ENCODE results near the gene FNDC1. TPM values are rescaled to one million over a fixed set of nuclear protein-coding genes. Genes with fewer than 3 reads are reported as not detected.
A peak's percentile ranks its signal among the peaks of the same experiment; 100 is the strongest.

The FNDC1 gene
- total and polyA plus RNA-seq, 8 donors: 0.68 to 7.6 (median 5.5) TPM

GRCh38 chr6:159170999-159171712 lies 2.0 kb downstream of the FNDC1 start:
- Histone ChIP-seq H3K27ac (no peak overlapping the region), H3K36me3 (no peaks in the 10 kb centered on the region), H3K27me3 (peaks cover 49 to 90% of the 10 kb centered on the region in 2 donors), H3K4me3 (no peak overlapping the region), H3K4me1 (peaks cover 4 to 17% of the 10 kb centered on the region in 2 donors), H3K9me3 (no peaks in the 10 kb centered on the region)
- no peak for TF ChIP-seq CTCF (IDR thresholded peaks at IDR 0.05)
- ATAC-seq (peak; percentile 29), DNase-seq (peak in 1 of 4 donors; percentile 46)
- intact Hi-C loops (cut with DNase I): loop anchor here in 1 of 2 donors (10.0 kb wide), 1 partner anchor 484 kb away; no protein-coding TSS in a partner anchor

GRCh38 chr6:159172091-159172491 lies 2.9 kb downstream of the FNDC1 start:
- ATAC-seq (no peak), DNase-seq (no peak)
- Histone ChIP-seq H3K4me1 (peaks cover 4 to 17% of the 10 kb centered on the region in 2 donors), H3K27ac (no peak overlapping the region), H3K9me3 (no peaks in the 10 kb centered on the region), H3K36me3 (no peaks in the 10 kb centered on the region), H3K4me3 (no peak overlapping the region), H3K27me3 (peaks cover 45 to 81% of the 10 kb centered on the region in 2 donors)
- no peak for TF ChIP-seq CTCF (IDR thresholded peaks at IDR 0.05)
- intact Hi-C loops (cut with DNase I): loop anchor here in 1 of 2 donors (10.0 kb wide), 1 partner anchor 483 kb away; no protein-coding TSS in a partner anchor

- intact Hi-C loops (cut with DNase I): loop anchor here in 1 of 2 donors (10.0 kb wide), 1 partner anchor 480 kb away; no protein-coding TSS in a partner anchor
- TF ChIP-seq CTCF (IDR thresholded peaks at IDR 0.05): peak; percentile 84 to 98
- H3K4me1 ChIP-seq: peaks cover 4 to 10% of the 10 kb centered on the region in 2 donors
- no peaks in the 10 kb centered on the region for H3K9me3 ChIP-seq
- no peak overlapping the region for H3K4me3 ChIP-seq
- H3K36me3 ChIP-seq: no peaks in the 10 kb centered on the region
- DNase-seq (peak; percentile 59 to 90 (median 79)), ATAC-seq (peak; percentile 94)
- H3K27ac ChIP-seq: no peak overlapping the region
- H3K27me3 ChIP-seq: peaks cover 39 to 57% of the 10 kb centered on the region in 2 donors
Observed at GRCh38 chr6:159174263-159174969, 5.2 kb downstream of the FNDC1 start.

- Histone ChIP-seq H3K27ac (no peak overlapping the region), H3K36me3 (no peaks in the 10 kb centered on the region), H3K27me3 (peaks cover 16 to 32% of the 10 kb centered on the region in 2 donors), H3K9me3 (no peaks in the 10 kb centered on the region), H3K4me3 (no peak overlapping the region), H3K4me1 (no peaks in the 10 kb centered on the region)
- ATAC-seq (no peak), DNase-seq (no peak)
- intact Hi-C loops (cut with DNase I): loop anchor here in 1 of 2 donors (10.0 kb wide), 1 partner anchor 478 kb away; no protein-coding TSS in a partner anchor
- no peak for TF ChIP-seq CTCF (IDR thresholded peaks at IDR 0.05)
Observed at GRCh38 chr6:159176913-159177312, 7.7 kb downstream of the FNDC1 start.

DNA sequence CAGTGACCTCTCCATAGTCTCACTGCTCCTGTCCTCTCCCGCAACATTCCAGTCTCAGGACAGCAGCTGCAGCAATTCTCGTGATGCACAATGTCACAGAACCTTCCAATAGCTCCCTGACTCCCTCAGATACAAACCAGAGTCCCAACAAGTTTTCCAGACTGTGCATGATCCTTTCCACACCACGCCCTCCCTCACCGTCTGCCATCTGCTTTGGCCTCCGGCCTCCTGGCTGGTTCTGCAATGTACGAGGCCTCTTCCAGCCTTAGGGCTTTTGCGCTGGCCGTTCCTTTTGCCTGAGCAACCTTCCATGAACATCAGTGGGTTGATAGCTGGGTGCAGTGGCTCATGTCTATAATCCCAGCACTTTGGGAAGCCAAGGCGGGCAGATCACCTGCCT lies 9.6 kb downstream of the FNDC1 start:
- no peak overlapping the region for H3K4me3 ChIP-seq
- no peak for ATAC-seq
- no peak overlapping the region for H3K27ac ChIP-seq
- H3K27me3 ChIP-seq: peaks cover 0 to 13% of the 10 kb centered on the region in 2 donors
- intact Hi-C loops (cut with DNase I): loop anchor here in 1 of 2 donors (10.0 kb wide), 1 partner anchor 476 kb away; no protein-coding TSS in a partner anchor
- DNase-seq: no peak
- no peak for TF ChIP-seq CTCF (IDR thresholded peaks at IDR 0.05)
- no peaks in the 10 kb centered on the region for H3K4me1 ChIP-seq
- no peaks in the 10 kb centered on the region for H3K9me3 ChIP-seq
- H3K36me3 ChIP-seq: no peaks in the 10 kb centered on the region
